Vagina (tissue), 2 donors: Measurements from ENCODE around the gene PSAP.

Experiments used
- CTCF ChIP-seq, 3 experiments: fragments of 450-650 bp in 2 of 3; fragments of 200-600 bp in 1 of 3; sonication (generic) in 1 of 3; IDR thresholded peaks; one replicate each; pipeline ENCODE4 v1.5.1; 2017 to 2019; ENCODE audit warnings: antibody characterized with exemption in 3 of 3, mild to moderate bottlenecking in 2 of 3, moderate library complexity in 2 of 3
- POLR2A ChIP-seq, 2 donors: fragments of 450-650 bp; IDR thresholded peaks; one replicate each; pipeline ENCODE4 v1.6.1; 2017; ENCODE audit warnings: antibody characterized with exemption in 2 of 2, mild to moderate bottlenecking in 2 of 2, moderate library complexity in 2 of 2
- POLR2AphosphoS5 ChIP-seq, 2 donors: sonication (generic); formaldehyde crosslinking; IDR thresholded peaks; one replicate each; pipeline ENCODE4 v1.9.0; 2017; ENCODE audit warnings: antibody characterized with exemption in 2 of 2, mild to moderate bottlenecking in 2 of 2, low read depth in 1 of 2; ENCODE audit not compliant: insufficient read depth in 1 of 2

- TF ChIP-seq CTCF (IDR thresholded peaks at IDR 0.05) (no peak), POLR2AphosphoS5 (IDR thresholded peaks at IDR 0.05; ENCODE audit: insufficient read depth in 1 of 2, low read depth in 1 of 2) (no peak), POLR2A (IDR thresholded peaks at IDR 0.05) (no peak)
Measured at GRCh38 chr10:71771204-71771603, 79.8 kb downstream of the PSAP start.
